ENCODE data around the gene CTDP1.
A peak's percentile ranks its signal among the peaks of the same experiment; 100 is the strongest.

Gene CTDP1

DNA sequence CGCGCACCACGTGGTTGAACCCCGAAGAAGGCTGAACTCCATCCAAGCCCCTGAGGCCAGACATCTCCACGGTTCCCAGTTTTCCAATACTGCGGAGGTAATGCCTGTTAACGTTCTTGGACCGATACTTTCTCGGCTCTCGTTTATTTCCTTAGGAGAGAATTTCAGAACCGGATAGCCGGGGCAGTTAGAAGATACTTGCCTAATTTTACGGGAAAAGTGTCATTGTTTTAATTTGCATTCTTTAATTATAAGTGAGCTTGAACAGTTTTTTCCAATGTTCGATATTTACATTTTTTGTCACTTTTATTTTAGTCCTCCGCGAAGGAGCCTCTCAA lies 107.9 kb downstream of the CTDP1 start:
- DNase-seq, result no peak

- no peak for DNase-seq
Measured at GRCh38 chr18:79787865-79788733, 108.5 kb downstream of the CTDP1 start.

DNA sequence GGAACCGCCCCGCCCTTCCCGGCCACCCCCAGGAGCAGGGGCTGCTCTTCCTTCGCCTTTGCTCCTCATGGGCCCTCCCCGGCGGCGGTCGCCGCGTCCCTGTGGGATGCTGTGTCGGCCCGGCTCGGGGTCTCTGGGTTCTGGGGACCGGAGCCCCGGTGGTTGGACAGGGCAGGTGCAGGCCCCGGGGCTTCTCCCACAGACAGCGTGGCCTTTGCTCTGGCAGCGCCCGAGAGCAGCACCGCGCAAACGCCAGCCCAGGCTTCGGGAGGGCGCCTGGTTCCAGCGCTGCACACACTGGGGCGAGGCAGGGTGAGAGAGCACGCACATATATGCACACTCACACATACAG lies 109.1 kb downstream of the CTDP1 start:
- DNase-seq, result no peak

GRCh38 chr18:79789091-79789891 lies 109.7 kb downstream of the CTDP1 start:
- DNase-seq, result no peak

DNA sequence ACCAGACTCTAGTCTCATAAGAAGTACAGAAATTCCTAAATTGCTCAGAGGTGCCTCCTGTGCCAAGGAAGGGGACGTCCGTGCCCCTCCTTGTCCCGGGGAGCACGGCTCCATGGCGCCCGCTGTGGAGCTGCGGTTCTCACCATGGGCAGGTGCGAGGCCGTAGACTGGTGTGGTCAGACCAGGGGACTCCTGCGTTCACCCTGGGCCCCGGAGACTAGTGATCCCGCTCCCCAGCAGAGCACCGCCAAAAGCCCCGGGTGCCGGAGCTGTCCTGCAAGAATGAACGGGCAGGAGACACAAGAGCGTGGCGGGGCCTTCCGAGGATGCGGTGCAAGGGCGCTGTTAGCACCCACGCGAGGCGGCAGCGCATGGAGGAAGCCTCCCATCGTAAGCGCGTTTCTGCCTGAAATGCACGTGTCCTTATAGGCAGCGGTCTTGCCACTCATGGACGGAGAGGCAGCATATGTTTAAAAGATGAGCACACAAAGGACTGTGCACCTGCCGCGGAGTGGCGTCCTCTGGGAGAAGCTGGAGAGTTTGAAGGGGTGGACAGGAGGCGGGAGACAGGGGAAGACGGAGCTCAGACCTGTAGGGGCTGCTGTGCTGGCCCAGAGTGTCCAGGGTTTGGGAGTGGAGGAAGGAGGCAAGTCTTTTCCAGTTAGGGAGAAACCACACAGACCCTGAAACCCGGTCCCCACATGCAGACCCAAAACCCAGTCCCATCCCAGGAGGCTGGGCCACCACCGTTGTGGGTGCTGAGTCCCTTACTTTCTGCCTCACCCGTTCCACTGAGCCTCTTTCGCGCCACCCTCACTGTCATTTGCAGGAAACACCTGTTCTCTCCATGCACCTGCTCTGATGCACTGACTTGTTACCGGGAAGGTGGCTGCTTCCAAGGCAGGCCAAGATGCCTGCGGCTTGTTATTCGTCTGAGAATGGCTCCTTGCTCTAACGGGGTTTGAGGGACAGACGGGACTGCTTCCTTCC lies 110.6 kb downstream of the CTDP1 start:
- no peak for DNase-seq

- peak; percentile 94 for DNase-seq
Measured at GRCh38 chr18:79790996-79791972, 111.7 kb downstream of the CTDP1 start.

GRCh38 chr18:79792096-79792987 lies 112.7 kb downstream of the CTDP1 start:
- DNase-seq, result no peak

- peak; percentile 84 for DNase-seq
Measured at GRCh38 chr18:79792988-79793355, 113.4 kb downstream of the CTDP1 start.

GRCh38 chr18:79794846-79795245 lies 115.2 kb downstream of the CTDP1 start:
- no peak for DNase-seq

DNA sequence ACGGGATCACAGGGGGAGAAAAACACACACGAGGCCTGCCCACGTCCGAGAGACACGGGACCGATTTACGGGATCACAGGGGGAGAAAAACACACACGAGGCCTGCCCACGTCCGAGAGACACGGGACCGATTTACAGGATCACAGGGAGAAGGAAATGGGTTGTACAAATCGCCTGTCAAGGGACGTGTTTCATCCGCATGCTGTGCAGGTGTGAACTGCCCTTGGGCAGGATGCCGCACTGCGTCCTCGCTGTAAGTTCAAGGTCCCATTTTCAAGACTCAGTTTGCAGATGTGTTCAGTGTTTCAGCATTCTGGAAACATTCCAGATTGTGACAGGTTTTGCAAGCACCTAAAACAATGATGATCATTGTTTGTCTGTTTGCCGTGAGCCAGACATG lies 115.8 kb downstream of the CTDP1 start:
- DNase-seq, result no peak

GRCh38 chr18:79796016-79796415 lies 116.4 kb downstream of the CTDP1 start:
- DNase-seq, result no peak

DNA sequence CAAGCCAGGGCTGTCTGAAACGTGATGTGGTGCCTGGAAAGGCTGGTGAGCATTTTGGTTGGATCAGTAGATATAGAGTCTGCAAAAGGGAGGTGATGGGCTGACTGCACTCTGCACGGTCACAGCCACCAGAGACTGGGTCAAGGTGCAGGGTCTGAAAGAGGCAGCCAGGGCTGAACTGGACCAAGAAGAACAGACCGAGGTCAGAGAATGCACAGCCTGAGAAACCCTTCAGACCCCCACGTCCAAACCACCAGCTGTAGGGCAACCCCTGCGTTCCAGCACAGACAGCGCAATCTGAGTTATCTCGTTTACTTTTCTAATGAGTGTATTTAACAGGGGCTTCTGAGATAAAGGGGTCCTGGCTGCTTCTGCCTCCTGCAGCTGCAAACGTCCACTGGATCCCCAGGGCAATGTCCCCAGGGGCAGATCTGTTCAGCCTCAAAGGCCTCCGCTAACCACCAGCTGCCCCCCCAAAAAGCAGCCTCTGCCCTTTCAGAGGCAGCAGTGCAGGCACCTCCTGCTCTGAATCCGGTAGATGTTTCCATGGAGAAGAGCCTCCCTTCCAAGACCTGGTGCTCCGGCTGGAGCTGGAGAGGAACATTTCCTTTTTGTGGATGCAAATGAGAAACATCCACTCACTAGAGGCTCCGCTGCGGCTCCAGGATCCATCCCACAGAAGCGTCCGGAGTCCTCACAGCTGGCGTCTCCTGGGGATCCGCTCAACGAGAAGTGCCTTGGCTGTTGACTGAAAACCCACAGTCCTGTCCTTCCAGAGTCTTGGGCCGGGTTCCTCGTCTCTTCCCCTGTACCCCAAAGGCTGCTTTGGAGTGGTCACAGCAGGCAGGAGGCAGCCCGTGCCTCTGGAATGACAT lies 117.2 kb downstream of the CTDP1 start:
- DNase-seq, result no peak

DNA sequence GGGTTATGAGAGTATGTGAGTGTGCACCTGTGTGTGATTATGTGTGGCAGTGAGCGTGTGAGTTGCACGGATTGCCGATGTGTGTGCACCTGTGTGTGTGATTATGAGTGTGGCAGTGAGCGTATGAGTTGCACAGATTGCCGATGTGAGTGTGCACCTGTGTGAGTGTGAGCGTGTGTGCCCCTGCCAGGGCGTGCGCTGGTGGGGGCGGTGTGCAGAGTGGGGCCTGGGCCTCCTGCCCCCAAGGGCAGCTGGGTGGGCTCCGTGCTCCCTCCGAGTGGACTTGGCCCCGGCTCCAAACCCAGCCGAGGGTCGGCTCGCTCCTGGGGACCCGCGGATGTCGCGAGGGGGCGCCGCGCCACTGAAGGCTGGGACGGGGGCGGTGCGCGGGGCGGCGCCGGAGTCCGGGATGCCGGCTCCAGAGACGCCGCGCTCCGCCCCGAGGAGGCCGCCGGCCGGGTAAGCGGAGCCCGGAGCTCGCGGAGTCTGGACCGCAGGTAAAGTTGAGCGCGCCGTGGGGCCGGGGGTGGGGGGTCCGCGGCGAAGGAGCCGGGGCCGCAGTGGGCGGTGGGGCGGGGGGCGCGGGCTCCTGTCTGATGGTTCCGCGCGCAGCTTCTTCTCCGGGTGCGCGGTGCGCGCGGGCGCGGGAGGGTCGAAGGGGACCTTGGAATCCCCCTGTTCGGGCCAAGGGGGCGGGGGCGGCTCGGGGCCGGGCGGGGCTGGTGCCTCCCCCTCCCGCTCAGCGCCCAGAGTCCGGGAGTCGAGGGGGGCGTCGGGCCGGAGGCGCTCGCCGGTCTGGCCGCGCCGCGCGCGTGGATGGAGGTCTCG lies 118.1 kb downstream of the CTDP1 start, which contains the start of gene KCNG2:
KCNG2 (plus strand) TSS at position 421 of the 828 bp plus-strand sequence. CDS start 65,730 bp downstream, outside the sequence.
- peak; percentile 55 for DNase-seq

- no peak for DNase-seq
Measured at GRCh38 chr18:79798346-79798998, 118.9 kb downstream of the CTDP1 start.

DNA sequence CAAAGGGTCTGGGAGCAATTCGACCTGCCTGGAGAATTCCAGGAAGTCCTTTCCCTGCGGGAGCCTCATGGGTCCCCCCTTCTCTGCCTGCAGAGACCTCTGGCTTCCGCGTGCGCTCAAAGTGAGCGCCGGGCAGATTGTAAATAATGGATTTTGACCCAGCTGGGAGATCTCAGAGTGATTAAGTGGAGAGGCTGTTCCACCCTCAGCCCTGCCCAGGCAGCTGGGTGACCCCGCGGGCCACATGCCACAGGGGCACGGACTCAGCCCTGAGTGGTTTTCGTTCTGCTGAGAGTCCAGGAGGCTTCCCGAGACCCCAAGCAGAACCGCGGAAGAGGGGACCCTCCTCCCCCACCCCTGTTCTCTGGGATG lies 119.4 kb downstream of the CTDP1 start:
- no peak for DNase-seq

GRCh38 chr18:79799619-79800370 lies 120.2 kb downstream of the CTDP1 start:
- DNase-seq, result no peak

All from hematopoietic multipotent progenitor cell treated with erythropoietin and hydrocortisone succinate and interleukin-3 and kit ligand, for 6 days (in vitro differentiated cells).